Measurements from ENCODE around the gene TMEM53.

- TF ChIP-seq, protein P1, sequence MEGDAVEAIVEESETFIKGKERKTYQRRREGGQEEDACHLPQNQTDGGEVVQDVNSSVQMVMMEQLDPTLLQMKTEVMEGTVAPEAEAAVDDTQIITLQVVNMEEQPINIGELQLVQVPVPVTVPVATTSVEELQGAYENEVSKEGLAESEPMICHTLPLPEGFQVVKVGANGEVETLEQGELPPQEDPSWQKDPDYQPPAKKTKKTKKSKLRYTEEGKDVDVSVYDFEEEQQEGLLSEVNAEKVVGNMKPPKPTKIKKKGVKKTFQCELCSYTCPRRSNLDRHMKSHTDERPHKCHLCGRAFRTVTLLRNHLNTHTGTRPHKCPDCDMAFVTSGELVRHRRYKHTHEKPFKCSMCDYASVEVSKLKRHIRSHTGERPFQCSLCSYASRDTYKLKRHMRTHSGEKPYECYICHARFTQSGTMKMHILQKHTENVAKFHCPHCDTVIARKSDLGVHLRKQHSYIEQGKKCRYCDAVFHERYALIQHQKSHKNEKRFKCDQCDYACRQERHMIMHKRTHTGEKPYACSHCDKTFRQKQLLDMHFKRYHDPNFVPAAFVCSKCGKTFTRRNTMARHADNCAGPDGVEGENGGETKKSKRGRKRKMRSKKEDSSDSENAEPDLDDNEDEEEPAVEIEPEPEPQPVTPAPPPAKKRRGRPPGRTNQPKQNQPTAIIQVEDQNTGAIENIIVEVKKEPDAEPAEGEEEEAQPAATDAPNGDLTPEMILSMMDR (IDR thresholded peaks at IDR 0.05; ENCODE audit: poor library complexity), result no peak
- TF ChIP-seq EZH2 (IDR thresholded peaks at IDR 0.05; ENCODE audit: borderline replicate concordance) (no peak), EZH2phosphoT487 (IDR thresholded peaks at IDR 0.05; ENCODE audit: low read depth, severe bottlenecking, unreplicated experiment) (no peak)
Observed at GRCh38 chr1:44646261-44647110, 27.8 kb downstream of the TMEM53 start.

All from hepatocyte (in vitro differentiated cells).